HG03045 (cell line): ENCODE data around the gene FAM13B.
"Not testable (repeated sequence)": the region's sequence is repeated elsewhere in the genome, so short reads cannot be mapped to it uniquely, and the experiment has no call there.

Source experiments
- ATAC-seq: cut with Tn5 transposase; IDR thresholded peaks from one replicate; pipeline ENCODE4 v1.9.1; 2021; ENCODE audit warnings: mild to moderate bottlenecking, moderate library complexity; ENCODE audit not compliant: unreplicated experiment

Gene FAM13B

GRCh38 chr5:138035605-138036537, 3.0 kb upstream of the FAM13B start:
- peak; percentile 34 for ATAC-seq

- ATAC-seq, result no peak
Observed at GRCh38 chr5:138033907-138034306, 1.0 kb upstream of the FAM13B start.

- ATAC-seq, result peak; percentile 2
Observed at GRCh38 chr5:138033386-138033808, 518 bp upstream of the FAM13B start.

GRCh38 chr5:138032028-138032571, 779 bp downstream of the FAM13B start:
- ATAC-seq, result peak; percentile 35

- ATAC-seq, result no peak
Observed at GRCh38 chr5:138029944-138030343, 2.9 kb downstream of the FAM13B start.

GRCh38 chr5:138029501-138029900, 3.4 kb downstream of the FAM13B start:
- ATAC-seq, result no peak

GRCh38 chr5:138028971-138029365, 3.9 kb downstream of the FAM13B start:
- no peak for ATAC-seq

- not testable (repeated sequence) for ATAC-seq
Observed at GRCh38 chr5:138028262-138028970, 4.5 kb downstream of the FAM13B start.

GRCh38 chr5:138026793-138027192, 6.1 kb downstream of the FAM13B start:
- not testable (repeated sequence) for ATAC-seq

- no peak for ATAC-seq
Observed at GRCh38 chr5:138025285-138025684, 7.6 kb downstream of the FAM13B start.

- no peak for ATAC-seq
Observed at GRCh38 chr5:138024117-138024516, 8.8 kb downstream of the FAM13B start.

- no peak for ATAC-seq
Observed at GRCh38 chr5:138022912-138023311, 10.0 kb downstream of the FAM13B start.

- no peak for ATAC-seq
Observed at GRCh38 chr5:138021771-138022170, 11.1 kb downstream of the FAM13B start.

GRCh38 chr5:138018849-138019248, 14.0 kb downstream of the FAM13B start:
- ATAC-seq, result no peak

GRCh38 chr5:138015916-138016315, 17.0 kb downstream of the FAM13B start:
- ATAC-seq, result no peak

GRCh38 chr5:138011991-138012390, 20.9 kb downstream of the FAM13B start:
- ATAC-seq, result no peak

- ATAC-seq, result no peak
Observed at GRCh38 chr5:138000102-138000723, 32.7 kb downstream of the FAM13B start.

- no peak for ATAC-seq
Observed at GRCh38 chr5:137997726-137998213, 35.1 kb downstream of the FAM13B start.

- no peak for ATAC-seq
Observed at GRCh38 chr5:137995749-137996128, 37.1 kb downstream of the FAM13B start.

- no peak for ATAC-seq
Observed at GRCh38 chr5:137995077-137995748, 37.7 kb downstream of the FAM13B start.
